Brain microvascular endothelial cell (primary cell): ENCODE results near the gene GIPC3.

ENCODE experiments used
- DNase-seq: peaks from one replicate; pipeline ENCODE4 v3.0.0-alpha.2; 2020
- H3K27ac ChIP-seq: fragments of 250-450 bp; sonication (Bioruptor Pico); 2 replicates; pipeline ENCODE4 v1.5.1; 2020; ENCODE audit warnings: mild to moderate bottlenecking, moderate library complexity
- H3K27me3 ChIP-seq: fragments of 250-450 bp; sonication (Bioruptor Pico); replicated peaks from 2 replicates; pipeline ENCODE4 v1.5.1; 2020; ENCODE audit warnings: mild to moderate bottlenecking
- H3K36me3 ChIP-seq: fragments of 250-450 bp; sonication (Bioruptor Pico); replicated peaks from 2 replicates; pipeline ENCODE4 v1.5.1; 2020; ENCODE audit warnings: mild to moderate bottlenecking
- H3K4me3 ChIP-seq: 2 replicates; pipeline ENCODE4 v1.5.1; 2011; ENCODE audit warnings: low read depth, mild to moderate bottlenecking, control low read depth, low read length, moderate library complexity
- CTCF ChIP-seq: IDR thresholded peaks from 2 replicates; pipeline ENCODE4 v1.5.1; 2011; ENCODE audit warnings: low read depth, mild to moderate bottlenecking, moderate library complexity, low read length, control low read depth, inconsistent platforms; ENCODE audit errors: missing control alignments
- in situ Hi-C: cut with HindIII; loops from 2 replicates; pipeline ENCODE4 v1.10.0; 2017; ENCODE audit warnings: low sequenced_read_pairs, low pct_ligation_motif_present

The GIPC3 gene

GRCh38 chr19:3554254-3555083 lies 30.8 kb upstream of the GIPC3 start:
- peaks cover 13% of the 10 kb centered on the region for H3K36me3 ChIP-seq
- in situ Hi-C loops: no loop called here
- TF ChIP-seq CTCF: no peak
- H3K27me3 ChIP-seq: no peaks in the 10 kb centered on the region
- H3K4me3 ChIP-seq: no peak overlapping the region
- DNase-seq: no peak
- no peak overlapping the region for H3K27ac ChIP-seq

GRCh38 chr19:3555653-3556422 lies 29.4 kb upstream of the GIPC3 start:
- in situ Hi-C loops: no loop called here

GRCh38 chr19:3556423-3556977 lies 28.8 kb upstream of the GIPC3 start:
- H3K36me3 ChIP-seq: no peaks in the 10 kb centered on the region
- in situ Hi-C loops: no loop called here
- peak overlapping the region; percentile 83 for H3K4me3 ChIP-seq
- DNase-seq: no peak
- H3K27me3 ChIP-seq: no peaks in the 10 kb centered on the region
- no peak for TF ChIP-seq CTCF
- H3K27ac ChIP-seq: peak overlapping the region; percentile 52

More at GRCh38 chr19:3555653-3556422, 29.4 kb upstream of the GIPC3 start:
- TF ChIP-seq CTCF: no peak
- H3K36me3 ChIP-seq: peaks cover 3% of the 10 kb centered on the region
- DNase-seq: no peak
- no peak overlapping the region for H3K27ac ChIP-seq
- H3K27me3 ChIP-seq: no peaks in the 10 kb centered on the region
- peak overlapping the region; percentile 83 for H3K4me3 ChIP-seq

- H3K4me3 ChIP-seq: peak overlapping the region; percentile 83
- H3K27me3 ChIP-seq: no peaks in the 10 kb centered on the region
- no peak for DNase-seq
- H3K27ac ChIP-seq: peak overlapping the region; percentile 52
- in situ Hi-C loops: no loop called here
- no peaks in the 10 kb centered on the region for H3K36me3 ChIP-seq
- TF ChIP-seq CTCF: peak; percentile 4
Observed at GRCh38 chr19:3556978-3557460, 28.3 kb upstream of the GIPC3 start.

- no peaks in the 10 kb centered on the region for H3K36me3 ChIP-seq
- peak; percentile 90 for DNase-seq
- H3K27me3 ChIP-seq: no peaks in the 10 kb centered on the region
- peak within 1 kb of the TSS; percentile 80 for H3K27ac ChIP-seq
- TF ChIP-seq CTCF: no peak
- in situ Hi-C loops: no loop called here
- peak within 1 kb of the TSS; percentile 83 for H3K4me3 ChIP-seq
Observed at GRCh38 chr19:3557461-3558248, 27.6 kb upstream of the GIPC3 start, which contains the start of gene MFSD12. MFSD12 (minus strand) TSS chr19:3557586; CDS start chr19:3557403, 183 bp downstream.
